HG02678 (cell line): ENCODE results near the gene RC3H2.
"Not testable (repeated sequence)": the region's sequence is repeated elsewhere in the genome, so short reads cannot be mapped to it uniquely, and the experiment has no call there.

Experiments
- ATAC-seq: cut with Tn5 transposase; IDR thresholded peaks from one replicate; pipeline ENCODE4 v1.9.1; 2021; ENCODE audit warnings: mild to moderate bottlenecking, moderate library complexity; ENCODE audit not compliant: unreplicated experiment

RC3H2 gene

DNA sequence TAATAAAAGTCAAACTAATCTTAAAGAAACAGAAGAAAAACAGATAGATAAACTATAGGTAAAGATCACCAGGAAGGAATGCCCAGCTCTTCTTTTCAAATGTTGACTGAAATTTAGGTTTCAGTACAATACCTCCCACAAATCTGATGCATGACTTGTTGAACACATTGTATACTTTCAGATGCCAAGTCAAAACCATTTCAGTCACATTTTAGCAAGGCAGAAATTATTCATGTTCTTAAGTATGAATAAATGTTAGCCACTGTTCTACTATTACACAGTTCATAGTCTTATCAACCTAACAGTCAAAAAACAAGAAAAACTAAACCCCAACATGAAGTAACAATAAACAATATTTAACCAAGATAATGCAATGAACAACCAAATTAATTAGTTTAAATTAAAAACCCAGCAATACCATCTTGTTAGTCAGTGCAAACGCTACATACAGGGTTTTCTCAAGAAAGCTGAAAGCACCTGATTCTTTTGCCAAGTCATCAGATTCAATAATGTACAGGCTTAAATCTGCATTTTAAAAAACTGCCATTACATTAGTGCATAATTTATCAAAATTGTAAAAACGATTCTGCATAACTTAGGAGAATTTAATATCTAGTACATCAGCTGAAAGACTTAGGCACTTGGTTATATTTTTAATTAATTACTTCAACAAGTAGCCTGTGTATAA is 56.8 kb downstream of the RC3H2 start:
- no peak for ATAC-seq

DNA sequence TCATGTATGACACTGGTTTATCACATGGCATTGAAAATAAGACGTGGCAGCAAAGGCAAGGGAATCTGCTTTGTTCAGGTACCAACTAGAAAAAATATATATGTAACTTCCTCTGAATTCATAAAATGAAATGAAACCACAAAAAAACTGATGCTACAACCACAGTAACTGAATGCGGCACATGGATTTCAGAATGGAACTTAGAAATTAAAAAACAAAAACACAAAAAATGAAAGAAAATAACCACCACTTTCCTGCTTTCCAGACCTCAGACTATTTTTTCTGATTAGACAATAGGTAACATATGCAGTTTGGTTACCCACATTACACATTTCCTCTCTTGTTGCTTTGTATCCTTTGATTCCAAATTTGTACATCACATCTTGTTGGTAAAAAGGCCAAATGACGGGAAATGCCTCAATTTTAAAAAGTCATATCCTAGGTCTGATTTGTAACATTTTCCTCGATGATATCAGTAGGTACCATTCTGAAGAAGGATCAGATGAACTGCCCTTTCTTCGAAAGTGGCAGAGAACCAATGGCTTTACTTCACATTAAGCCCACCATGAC is 58.7 kb downstream of the RC3H2 start:
- no peak for ATAC-seq

DNA sequence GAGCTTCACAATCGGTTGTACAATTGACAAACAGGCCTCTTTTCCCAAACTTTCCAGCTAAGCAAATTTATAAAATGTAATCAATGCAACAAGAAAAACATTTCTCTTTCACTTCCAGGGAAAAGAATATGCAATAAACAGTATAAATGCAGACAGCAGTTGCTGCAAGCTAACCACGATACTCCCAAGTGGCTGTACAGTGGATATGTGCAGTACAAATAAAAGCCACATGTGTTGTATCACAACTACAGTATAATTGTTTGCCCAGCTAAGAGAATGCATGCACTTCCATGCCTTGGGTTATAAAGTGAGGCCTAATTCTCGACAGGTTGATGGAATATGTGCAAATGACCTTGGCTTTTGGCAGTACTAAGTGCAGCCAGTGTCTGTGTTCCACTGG is 60.0 kb downstream of the RC3H2 start:
- ATAC-seq, result no peak

DNA sequence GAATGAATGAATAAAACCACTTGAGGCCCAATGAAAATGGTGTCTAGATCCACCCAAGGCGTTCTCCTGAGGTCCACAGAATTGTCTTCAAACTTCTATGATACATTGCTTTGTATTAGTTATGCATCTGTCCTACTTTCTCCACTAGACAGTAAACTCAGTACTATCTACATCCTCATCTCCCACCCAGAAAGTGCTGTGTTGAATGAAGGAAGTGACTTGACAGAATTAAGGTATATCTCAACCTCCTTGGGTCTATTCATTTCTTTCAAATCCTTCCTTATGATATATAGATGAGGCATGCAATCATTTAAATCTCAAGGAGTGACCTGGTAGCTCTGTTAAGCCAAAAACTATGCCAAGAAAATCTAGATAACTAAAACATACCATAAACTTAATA is 61.0 kb downstream of the RC3H2 start:
- no peak for ATAC-seq

DNA sequence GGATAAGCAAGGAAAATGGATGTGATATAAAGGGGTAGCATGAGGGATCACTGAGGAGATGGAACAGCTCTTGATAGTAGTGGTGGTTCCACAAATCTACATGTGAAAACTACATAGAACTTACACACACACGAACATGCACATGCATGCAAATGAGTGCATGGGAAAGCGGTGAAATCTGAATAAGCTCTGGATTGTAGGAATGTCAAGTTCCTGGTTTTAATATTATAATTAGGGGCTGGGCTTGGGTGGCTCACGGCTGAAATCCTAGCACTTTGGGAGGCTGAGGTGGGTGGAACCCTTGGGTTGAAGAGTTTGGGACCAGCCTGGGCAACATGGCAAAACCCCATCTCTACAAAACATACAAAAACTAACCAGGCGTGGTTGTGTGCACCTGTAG is 63.7 kb downstream of the RC3H2 start:
- ATAC-seq, result no peak

DNA sequence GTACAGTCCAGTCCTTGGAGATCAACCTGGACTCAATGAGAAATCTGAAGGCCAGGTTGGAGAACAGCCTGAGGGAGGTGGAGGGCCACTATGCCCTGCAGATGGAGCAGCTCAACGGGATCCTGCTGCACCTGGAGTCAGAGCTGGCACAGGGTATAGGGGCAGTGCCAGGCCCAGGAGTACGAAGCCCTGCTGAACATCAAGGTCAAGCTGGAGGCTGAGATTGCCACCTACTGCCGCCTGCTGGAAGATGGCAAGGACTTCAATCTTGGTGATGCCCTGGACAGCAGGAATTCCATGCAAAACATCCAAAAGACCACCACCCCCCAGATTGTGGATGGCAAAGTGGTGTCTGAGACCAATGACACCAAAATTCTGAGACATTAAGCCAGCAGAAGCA is 66.7 kb downstream of the RC3H2 start:
- not testable (repeated sequence) for ATAC-seq

DNA sequence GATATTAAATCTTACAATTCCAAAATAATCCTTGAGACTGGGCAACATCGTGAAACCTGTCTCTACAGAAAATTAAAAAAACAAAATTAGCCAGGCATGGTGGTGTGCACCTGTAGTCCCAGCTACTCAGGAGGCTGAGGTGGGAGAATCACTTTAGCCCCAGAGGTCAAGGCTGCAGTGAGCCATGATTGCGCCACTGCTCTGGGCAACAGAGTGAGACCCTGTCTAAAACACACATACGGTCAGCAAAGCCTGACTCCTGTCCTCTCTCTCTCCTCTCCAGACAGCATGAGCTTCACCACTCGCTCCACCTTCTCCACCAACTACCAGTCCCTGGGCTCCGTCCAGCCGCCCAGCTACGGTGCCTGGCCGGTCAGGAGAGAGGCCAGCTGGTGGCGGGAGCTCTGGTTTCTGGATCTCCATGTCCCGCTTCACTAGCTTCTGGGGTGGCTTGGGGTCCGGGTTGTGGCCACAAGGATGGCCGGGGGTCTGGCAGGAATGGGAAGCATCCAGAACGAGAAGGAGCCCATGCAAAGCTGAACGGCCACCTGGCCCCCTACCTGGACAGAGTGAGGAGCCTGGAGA is 67.8 kb downstream of the RC3H2 start:
- no peak for ATAC-seq

DNA sequence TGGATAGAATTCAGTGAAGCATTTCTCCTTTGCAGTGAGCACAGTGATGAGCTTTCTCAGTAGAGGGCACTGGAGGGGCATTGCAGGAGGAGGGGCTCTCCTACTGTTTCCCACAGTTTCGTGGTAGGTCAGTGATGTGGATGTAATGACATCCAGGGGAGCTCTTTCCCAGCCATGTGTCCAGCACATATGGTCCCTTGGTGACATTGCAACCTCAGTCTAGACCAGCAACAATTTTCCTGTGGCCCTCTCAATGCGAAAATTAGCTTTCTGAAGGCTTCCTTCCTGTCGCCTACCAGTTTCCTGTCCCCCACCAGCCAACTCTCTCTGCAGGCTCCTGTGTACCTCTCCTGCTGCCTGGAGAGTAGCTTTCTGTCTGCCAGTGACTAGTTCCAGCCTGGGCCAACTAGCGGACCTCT is 69.8 kb downstream of the RC3H2 start:
- no peak for ATAC-seq

DNA sequence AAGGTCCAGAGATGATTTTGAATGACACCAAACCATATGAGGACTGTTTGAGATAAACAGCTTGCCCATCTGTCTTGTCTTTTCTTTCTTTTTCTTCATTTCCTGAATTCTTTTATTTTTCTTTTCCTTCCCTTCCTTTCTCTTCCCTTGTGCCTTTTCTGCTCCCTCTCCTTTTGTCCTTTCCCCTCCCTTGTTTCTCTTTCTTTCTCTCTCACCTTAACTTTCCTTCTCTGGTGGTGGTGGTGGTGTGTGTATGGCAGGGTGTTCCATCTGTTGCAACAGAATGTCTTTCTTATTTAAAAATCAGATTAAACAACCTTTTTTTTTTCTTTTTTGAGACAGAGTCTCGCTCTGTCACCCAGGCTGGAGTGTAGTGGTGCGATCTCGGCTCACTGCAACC is 73.0 kb downstream of the RC3H2 start:
- ATAC-seq, result no peak

DNA sequence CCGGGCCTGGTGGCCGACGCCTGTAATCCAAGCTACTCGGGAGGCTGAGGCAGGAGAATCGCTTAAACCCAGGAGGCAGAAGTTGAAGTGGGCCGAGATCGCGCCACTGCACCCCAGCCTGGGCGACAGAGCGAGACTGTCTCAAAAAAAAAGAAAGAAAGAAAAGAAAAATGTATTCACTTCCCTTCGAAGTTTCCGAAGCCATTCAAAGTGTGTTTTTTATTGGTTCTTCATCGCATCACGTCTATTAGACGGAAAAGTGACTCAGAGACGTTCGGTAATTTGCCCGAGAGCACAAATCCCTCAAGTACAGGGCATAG is 76.2 kb downstream of the RC3H2 start:
- not testable (repeated sequence) for ATAC-seq

DNA sequence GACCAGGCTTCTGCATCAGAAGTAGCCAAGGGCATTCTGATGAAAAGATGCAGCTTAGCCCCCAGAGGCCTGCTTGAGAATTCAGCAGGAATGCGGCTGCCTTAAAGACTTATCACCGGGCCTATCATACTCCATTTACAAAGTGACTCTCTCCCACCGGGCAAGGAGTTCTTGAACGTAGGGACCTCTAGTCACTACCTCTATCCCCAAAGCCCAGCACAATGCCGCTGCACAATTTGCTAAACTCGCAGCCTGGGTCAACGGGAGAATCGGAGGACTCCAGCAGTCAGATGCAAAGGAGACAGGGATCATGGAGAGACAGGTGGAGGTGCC is 77.4 kb downstream of the RC3H2 start:
- peak; percentile 23 for ATAC-seq

DNA sequence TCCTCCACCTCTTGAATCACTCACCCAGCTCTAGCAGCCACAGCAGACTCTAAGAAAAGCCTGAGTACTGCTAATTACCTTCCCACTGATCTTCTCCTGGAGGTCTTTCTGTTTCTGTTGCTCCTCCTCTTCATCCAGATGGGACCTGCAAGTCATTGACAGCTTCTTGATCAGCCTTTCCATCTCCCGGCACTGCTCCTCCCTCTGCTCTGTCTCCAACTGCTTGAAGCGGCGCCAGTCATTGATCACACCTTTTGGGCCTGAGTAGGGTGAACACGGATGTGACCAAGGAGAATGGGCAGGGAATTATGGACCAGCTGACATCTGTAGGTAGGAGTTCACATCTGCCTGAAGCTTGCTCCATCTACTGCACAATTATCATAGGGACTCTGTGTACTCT is 82.2 kb downstream of the RC3H2 start:
- no peak for ATAC-seq

DNA sequence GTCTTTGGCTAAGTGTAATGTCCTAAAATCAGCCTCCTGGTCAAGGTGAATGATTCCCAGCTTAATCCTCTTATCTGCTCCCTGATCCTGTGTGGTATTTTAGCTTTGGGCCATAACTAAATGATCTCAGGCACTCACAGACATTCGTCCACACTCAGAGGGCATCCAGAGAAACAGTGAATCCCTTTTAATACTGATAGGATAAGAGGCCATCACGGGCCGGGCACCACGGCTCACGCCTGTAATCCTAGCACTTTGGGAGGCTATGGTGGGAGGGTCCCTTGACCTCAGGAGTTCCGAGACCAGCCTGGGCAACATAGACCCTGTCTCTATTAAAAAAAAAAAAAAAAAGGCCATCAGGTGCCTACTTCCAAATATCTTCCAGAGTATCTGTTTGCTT is 83.1 kb downstream of the RC3H2 start:
- no peak for ATAC-seq

DNA sequence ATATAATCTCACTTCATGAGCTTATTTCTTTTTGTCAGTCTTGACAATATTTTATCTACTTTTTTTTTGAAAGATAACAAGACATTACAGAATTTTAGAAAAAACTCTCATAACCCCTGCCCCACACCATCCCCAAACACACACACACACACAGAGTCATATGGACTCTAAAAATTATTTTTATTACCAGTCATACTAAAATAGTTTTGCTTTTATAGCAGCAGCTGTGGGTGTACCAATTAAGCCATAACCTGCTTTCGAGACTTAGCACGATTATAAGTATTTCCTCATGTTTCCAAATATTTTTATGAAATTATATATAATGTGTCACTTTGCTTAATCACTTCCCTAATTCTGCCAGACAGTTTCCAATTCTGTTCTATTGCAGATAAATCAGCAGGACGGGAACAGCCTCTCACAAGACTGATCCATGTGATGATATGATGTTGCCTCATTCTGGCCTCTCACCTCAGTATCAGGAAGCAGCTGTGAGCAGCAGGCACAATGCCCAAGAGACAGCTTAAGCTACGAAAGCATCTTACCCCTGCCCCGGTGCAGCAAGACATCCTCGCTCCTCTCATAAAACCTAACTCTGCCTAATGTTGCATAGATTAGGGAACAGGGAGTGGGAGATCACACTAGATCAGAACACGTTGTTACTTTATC is 83.7 kb downstream of the RC3H2 start:
- ATAC-seq, result no peak

DNA sequence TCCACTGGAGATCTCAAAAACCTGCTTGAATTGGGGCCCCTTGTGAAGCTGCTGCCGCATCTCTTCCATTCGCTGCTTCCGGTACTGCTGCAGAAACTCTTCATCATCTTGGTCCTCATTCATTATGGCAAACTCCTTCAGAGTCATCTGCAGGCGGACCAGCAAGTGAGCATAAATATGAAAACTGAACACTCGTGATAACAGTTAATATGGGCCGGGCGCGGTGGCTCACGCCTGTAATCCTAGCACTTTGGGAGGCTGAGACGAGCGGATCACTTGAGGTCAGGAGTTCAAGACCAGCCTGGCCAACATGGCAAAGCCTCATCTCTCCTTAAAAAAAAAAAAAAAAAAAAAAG is 84.7 kb downstream of the RC3H2 start:
- ATAC-seq, result no peak

DNA sequence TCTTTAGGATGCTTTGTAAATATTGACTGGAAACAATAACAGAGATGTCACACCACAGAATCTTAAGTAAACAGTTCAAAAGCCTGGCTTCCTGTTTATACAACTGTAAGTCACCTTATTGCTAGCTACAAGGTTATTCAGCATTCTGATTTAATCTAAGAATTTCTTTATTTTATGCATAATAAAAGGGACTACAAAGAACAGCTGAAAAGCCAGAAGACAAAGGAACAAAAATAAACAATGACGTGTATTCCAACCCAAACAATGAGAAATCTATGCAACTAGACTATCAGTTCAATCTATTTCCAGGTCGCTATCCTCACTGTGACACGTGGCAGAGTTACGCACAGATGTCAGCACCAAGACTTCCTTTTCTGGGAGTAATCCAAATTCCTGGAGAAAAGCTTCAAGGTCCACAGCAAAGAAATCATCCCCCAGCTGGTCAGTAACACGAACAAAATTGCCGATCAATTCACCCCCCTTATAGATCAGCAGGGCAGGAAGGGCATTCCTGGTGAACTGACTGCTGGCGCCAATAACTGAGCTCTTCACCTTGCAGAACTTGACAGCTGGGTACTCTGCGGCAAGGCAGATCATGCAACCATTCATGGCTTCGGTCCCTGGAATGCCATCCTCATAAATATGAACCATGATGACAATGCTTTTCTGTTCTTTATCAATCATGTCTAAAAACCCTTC is 85.2 kb downstream of the RC3H2 start:
- no peak for ATAC-seq

DNA sequence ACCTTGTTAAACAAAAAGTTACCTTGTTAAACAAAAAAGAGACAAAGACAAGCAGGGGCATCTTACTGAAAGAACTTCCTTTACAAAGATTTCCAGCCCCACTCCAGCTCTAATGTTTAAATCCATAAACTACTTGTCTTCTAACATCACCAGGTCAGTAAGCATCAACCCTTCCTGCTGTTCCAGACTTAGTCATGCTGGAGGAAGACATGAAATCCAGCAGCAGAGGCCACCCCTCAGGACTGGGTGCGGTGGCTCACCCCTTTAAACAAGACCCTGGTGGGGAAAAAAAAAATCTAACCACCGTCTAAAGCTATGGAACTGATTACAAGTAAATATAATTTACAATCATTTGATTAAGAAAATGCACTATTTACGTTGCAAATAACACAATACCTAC is 85.8 kb downstream of the RC3H2 start:
- no peak for ATAC-seq

DNA sequence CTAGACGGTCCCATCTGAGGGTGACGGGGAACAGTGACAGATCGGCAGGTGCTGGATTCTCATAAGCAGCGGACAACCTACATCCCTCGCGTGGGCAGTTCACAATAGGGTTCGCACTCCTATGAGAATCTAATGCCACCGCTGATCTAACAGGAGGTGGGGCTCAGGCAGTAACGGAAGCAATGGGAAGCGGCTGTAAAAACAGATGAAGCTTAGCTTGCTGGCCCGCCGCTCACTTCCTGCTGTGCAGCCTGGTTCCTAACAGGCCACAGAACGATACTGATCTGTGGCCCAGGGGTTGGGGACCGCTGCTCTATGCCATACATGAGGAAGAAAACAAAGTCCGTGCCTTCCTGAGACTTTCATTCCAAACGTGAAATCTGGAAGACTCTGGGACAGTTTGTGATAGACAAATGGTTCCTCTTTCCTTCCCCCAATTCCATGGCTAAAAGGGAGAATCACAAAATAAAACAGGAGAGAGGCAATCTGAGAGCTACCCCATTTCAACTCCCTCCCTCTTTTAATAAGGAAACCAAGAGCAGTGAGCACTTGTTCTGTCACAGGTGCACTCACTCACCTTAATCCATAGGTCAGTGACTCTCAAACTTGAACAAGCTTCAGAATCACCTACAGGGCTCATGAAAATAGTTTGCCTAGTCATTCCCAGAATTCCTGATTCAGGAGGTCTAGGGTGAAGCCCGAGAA is 88.8 kb downstream of the RC3H2 start:
- peak; percentile 71 for ATAC-seq

DNA sequence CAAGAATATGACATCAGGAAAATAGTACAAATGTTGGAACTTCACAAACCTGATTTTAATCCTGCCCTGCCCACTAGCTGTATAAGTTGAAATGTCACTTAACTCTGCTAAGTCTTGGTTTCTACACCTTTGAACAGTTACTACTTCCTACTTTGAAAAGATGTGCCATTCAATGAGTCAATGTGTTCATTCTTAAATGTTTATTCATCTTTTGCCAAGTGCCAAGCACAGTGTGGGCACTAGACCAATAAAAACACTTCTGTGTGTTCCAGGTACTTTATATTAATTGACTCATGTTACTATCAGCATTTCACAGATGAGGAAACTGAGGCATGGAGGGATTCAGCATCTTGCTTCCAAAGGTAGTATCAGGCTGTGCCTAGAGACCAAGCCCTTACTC is 89.6 kb downstream of the RC3H2 start:
- no peak for ATAC-seq

DNA sequence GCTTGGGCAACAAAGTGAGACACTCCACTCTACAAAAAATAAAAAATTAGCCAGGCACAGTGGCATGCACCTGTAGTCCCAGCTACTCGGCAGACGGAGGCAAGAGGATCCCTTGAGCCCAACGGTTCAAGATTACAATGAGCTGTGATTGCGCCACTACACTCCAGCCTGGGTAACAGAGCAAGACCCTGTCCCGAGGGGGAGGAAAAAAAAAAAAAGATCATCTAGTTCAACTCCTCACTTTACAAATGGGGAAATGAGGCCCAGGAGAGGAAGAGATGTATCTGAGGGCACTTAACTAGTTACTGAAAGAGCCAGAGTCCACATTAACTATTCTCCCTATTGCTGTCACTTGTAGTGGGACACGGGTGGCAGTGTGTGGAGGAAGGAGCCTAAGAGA is 90.6 kb downstream of the RC3H2 start:
- no peak for ATAC-seq

DNA sequence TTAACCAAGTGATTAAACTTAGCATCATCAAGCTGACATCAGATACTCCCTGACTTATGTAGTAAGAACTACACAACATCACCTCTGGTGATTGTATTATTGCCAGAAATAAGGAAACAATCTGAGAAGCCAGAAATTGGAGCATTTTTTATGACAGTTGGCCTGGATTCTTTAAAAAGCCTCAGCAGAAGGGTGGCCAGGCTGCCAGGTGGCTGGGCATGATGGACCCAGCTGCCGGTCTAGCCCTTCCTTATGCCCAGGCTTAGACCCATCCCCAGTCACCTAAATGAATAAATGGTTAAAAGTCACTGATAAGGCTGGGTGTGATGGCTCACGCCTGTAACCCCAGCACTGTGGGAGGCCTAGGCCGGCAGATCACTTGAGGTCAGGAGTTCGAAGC is 92.4 kb downstream of the RC3H2 start:
- no peak for ATAC-seq
